ENCODE results near the gene WWTR1.

WWTR1 gene

DNA sequence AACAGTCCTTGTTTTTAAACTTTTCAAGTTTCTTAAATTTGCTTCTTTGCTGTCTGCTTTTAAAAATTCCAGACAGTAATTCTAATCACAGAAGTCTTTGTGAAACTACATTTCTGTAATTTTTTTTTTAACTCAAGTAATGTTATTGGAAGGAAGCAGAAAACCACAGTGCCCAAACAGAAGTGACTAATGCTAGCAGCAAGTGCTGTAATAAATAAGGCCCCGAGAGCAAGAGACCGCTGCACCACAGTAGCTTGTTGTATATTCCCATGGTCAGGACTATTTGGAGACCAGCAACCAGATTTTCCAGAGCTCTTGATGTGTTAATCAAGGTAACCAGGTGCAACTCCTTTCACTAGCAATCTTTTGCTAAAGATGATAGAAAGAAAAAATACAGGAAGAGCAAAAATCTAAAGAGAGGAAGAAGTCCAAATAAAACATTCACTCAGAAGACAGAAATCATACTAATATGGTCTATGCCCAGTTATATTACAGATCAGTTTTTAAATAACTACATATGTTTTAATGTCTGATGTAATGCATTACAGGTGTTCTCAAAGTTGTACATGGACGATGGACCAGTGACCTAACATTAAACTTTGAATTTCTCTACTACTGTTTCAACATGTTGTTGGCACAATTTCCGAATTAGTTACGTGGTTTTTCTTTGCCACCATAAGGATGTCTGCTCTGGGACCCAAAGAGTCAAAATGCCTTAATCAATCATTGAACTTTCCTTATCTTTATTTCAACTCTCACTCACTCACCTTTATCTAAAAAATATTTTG is 36.4 kb downstream of the WWTR1 start:
- no peak for DNase-seq

GRCh38 chr3:149620291-149621020 is 37.4 kb downstream of the WWTR1 start:
- DNase-seq = no peak

GRCh38 chr3:149619136-149619535 is 38.7 kb downstream of the WWTR1 start:
- DNase-seq = no peak

GRCh38 chr3:149618151-149619123 is 39.4 kb downstream of the WWTR1 start:
- DNase-seq = no peak

DNA sequence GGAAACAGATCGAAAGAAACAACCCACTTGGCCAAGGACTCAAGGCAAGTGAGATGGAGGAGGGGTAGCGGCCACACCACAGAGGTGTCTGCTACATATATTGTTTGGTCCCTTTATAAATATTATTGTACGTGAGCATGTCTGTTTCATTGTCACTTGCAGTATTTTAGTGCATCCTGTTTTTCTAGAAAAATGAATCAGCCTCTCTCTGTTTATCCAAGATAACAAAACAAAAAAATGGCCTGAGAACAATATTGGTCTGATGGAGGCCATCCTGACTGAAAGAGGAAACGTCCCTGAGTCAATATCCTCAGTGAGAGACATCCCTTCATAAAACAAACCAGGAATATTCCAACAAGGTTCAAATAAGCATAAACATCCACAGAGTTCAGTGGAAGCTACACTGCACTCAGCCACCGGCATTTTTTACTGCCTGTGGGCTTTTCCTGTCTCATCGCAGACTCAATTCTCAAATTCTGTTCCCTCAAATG is 42.0 kb downstream of the WWTR1 start:
- no peak for DNase-seq

GRCh38 chr3:149613988-149614387 is 43.8 kb downstream of the WWTR1 start:
- no peak for DNase-seq

- DNase-seq = no peak
Observed at GRCh38 chr3:149612456-149612855, 45.4 kb downstream of the WWTR1 start.

DNA sequence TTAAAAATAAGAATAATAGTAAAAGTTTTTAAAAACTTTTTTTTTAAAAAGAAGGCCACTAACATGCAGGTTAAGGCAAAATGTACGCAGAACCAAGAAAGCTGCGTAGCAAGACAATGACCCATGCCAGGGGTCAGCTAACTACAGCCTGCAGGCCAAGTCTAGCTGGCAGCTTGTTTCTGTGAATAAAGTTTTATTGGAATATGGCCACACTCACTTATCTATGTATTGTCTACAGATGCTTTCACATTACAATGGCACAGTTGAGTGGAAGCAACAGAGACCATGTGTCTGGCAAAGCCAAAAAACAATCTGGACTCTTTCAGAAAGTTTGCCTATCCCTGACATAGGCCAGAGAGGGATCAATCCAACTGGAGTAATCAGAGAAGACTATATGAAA is 46.7 kb downstream of the WWTR1 start:
- DNase-seq = no peak

DNA sequence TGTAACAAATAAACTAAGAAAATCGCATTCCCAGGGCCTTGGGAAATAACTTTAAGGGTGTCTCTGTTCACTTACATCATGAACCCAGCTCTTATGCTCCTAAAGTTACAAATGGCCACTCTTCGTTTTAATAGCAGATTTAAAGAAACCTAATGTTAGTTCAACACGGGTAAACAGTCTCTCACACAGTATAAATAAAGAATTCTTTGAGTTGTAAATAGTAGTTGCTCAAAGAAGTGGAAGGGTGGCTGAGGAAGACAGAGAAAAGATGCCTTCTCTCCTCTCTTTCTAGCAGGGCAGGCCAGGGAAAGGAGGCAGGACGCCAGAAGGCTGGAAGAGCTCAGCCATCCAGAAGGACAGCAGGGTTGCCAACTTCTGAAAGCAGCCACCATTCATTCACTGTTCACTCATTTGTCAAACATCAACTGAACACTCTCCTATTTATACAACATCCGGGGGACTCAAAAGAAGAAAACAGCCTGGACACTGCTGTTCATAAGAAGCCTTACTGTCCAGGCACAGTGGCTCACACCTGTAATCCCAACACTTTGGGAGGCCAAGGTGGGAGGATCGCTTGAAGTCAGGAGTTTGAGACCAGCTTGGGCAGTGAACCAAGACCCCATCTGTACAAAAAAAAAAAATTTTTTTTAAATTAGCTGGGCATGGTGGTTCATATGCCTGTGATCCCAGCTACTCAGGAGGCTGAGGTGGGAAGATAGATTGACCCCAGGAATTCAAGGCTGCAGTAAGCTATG is 47.3 kb downstream of the WWTR1 start:
- no peak for DNase-seq

GRCh38 chr3:149609595-149609994 is 48.2 kb downstream of the WWTR1 start:
- no peak for DNase-seq

DNA sequence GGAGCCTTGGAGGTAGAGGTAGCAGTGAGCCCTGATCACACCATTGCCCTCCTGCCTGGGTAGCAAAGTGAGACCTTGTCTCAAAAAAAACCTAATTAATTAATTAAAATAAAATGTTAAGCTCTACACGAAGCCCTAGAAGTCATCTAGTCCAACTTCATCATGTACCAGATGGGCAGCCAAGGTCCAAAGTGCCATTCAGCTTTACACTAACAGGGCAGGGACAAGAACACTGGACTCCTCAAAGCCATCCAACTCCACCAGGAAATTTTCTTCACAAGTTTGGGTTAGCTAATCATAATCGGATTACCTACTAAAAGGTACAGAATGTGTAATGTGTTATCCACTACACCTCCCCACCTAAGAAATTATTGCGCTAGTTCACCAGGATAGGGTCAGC is 48.8 kb downstream of the WWTR1 start:
- DNase-seq = no peak

- DNase-seq = no peak
Observed at GRCh38 chr3:149605902-149606301, 51.9 kb downstream of the WWTR1 start.

- no peak for DNase-seq
Observed at GRCh38 chr3:149604125-149604875, 53.5 kb downstream of the WWTR1 start.

GRCh38 chr3:149603126-149604074 is 54.4 kb downstream of the WWTR1 start:
- DNase-seq = no peak

GRCh38 chr3:149600634-149601033 is 57.2 kb downstream of the WWTR1 start:
- DNase-seq = no peak

DNA sequence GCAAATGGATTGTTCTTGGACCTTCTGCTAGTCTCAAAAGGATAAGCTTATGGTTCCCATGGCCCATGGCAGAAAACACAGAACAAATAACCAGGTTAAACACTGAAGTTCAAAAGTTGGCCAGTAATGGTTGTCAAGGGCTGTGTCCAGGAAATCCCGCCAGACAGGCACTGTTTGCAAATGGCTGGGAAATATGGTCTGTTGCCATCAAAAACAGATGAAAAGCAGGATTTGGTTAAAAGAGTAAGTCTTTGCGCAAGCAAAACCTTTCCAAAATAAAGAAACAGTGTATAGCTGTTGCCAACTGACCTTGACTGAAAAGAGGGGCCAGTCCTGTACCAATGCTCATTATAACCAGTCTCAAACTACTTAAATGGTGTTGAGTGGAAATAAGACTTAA is 58.6 kb downstream of the WWTR1 start:
- DNase-seq = no peak

- DNase-seq = no peak
Observed at GRCh38 chr3:149596134-149596770, 61.6 kb downstream of the WWTR1 start.

DNA sequence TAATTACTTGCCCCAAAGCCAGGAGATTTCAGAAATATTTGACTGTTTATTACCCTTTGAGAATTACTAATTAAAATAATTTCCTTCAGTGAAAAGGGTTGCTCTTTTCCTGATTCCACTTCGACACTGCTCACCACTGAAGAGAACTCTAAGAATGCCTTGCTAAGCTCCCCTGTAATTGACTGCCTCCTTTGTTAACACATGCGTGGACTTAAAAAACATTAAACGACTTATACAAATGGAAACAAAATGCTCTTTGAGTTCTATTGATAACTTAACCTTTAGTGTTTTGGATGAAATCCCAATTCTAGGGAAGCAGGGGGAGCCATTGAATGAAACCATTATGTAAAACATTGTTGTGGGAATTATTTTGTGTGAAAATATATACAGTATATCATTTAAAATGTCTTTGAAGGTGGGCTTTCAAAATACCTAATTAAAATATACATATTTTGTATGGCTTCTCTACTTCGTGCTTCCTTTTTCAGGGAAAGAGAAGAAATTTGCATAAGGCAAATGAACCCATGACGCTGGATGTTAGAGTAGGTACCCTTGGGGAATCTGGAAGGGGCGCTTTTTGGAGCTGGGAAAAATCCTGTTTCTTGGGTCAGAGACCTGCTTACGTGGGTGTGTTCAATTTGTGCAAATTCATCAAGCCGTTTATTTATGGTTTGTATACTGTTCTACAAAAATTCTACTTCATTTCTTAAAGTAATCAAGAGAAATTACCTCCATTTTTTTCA is 64.2 kb downstream of the WWTR1 start:
- no peak for DNase-seq

DNA sequence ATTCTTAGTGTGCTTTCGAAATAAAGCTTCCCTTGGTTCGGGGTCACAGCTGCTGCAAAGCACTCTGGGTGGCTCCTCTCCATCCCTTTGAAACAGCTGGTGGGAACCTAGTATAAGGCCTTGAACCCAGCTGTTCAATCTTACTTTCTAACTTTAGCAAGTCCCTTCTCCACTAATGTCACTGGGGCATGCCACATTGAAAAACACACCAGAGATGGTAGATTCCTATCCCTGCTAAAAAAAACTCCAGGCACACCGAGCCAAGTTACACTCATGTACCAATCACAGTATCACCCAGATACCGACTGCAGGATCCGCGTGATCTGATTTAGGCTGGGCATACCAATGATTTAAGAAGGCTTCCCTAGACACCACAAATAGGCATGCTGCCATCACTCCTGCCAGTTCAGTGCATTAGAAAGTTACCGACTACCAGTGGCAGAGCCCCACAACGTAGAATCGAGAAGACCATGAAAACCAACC is 65.0 kb downstream of the WWTR1 start:
- DNase-seq = no peak

Measured in 8988T (cell line).